H1 (cell line): Measurements from ENCODE around the gene ADCY9. TPM values are rescaled to one million over a fixed set of nuclear protein-coding genes. Genes with fewer than 3 reads are reported as not detected.

Experiments
- CTCF ChIA-PET: fragments of 300-600 bp; sonication (Branson Sonifier 250); formaldehyde crosslinking; loops from one replicate; lab custom pipeline; 2021; ENCODE audit not compliant: partially characterized antibody; lab: Charles Lee
- POLR2A ChIA-PET: fragments of 300-600 bp; sonication (Branson Sonifier 250); formaldehyde crosslinking; loops from one replicate; lab custom pipeline; 2021; ENCODE audit warnings: inconsistent platforms; ENCODE audit not compliant: partially characterized antibody; lab: Charles Lee
- DNase-seq, 2 experiments: peaks; one replicate each; pipeline versions ENCODE4 v3.0.0 to v3.0.0-alpha.2; 2010 to 2022; ENCODE audit warnings: low spot score in 2 of 2, low read depth in 1 of 2, mixed read lengths in 1 of 2
- FAIRE-seq: peaks from 2 replicates; lab custom pipeline; 2011; peaks lifted over from hg19 to GRCh38; lab: Jason Lieb, UNC
- H2AFZ ChIP-seq: 2 replicates; pipeline ENCODE4 v1.8.1; 2012; ENCODE audit warnings: low read length, inconsistent platforms
- H2AK5ac ChIP-seq: 2 replicates; pipeline ENCODE4 v1.6.1; 2013; ENCODE audit warnings: low read depth, low read length
- H2BK120ac ChIP-seq: replicated peaks from 2 replicates; pipeline ENCODE3; 2013; ENCODE audit warnings: low read depth, low read length, inconsistent platforms
- H2BK12ac ChIP-seq: 2 replicates; pipeline ENCODE4 v1.6.1; 2013; ENCODE audit warnings: low read depth, low read length
- H2BK15ac ChIP-seq: 2 replicates; pipeline ENCODE4 v1.6.1; 2013; ENCODE audit warnings: low read length
- H2BK20ac ChIP-seq: 2 replicates; pipeline ENCODE4 v1.6.1; 2013; ENCODE audit warnings: low read length
- H2BK5ac ChIP-seq: 2 replicates; pipeline ENCODE4 v1.6.1; 2013; ENCODE audit warnings: low read depth, low read length
- H3K14ac ChIP-seq: 2 replicates; pipeline ENCODE4 v1.6.1; 2013; ENCODE audit warnings: inconsistent platforms; ENCODE audit not compliant: insufficient read length
- H3K18ac ChIP-seq: 2 replicates; pipeline ENCODE4 v1.6.1; 2013; ENCODE audit warnings: low read length; ENCODE audit errors: extremely low read depth
- H3K23ac ChIP-seq: 2 replicates; pipeline ENCODE4 v1.6.1; 2013; ENCODE audit warnings: inconsistent platforms; ENCODE audit not compliant: insufficient read length
- H3K23me2 ChIP-seq: 2 replicates; pipeline ENCODE4 v1.6.1; 2013; ENCODE audit warnings: low read depth, low read length
- H3K27ac ChIP-seq: 2 replicates; pipeline ENCODE4 v1.6.1; 2011; ENCODE audit warnings: low read depth, low read length, inconsistent platforms
- H3K27me3 ChIP-seq, 4 experiments: replicated peaks in 1 of 4; 1 replicate in 1 of 4; 2 replicates in 3 of 4; pipeline versions ENCODE4 v1.6.1 to v1.8.1; 2011 to 2013; ENCODE audit warnings: low read length in 3 of 4, mild to moderate bottlenecking in 3 of 4, inconsistent platforms in 2 of 4, mixed read lengths in 2 of 4, moderate library complexity in 1 of 4; ENCODE audit not compliant: control insufficient read depth in 3 of 4, insufficient read depth in 3 of 4; ENCODE audit errors: extremely low read depth in 1 of 4
- H3K36me3 ChIP-seq, 4 experiments: 2 replicates each; pipeline versions ENCODE4 v1.6.1 to v1.8.1; 2011 to 2013; ENCODE audit warnings: mild to moderate bottlenecking in 4 of 4, low read length in 3 of 4, moderate library complexity in 2 of 4, control low read depth in 1 of 4, inconsistent platforms in 1 of 4; ENCODE audit not compliant: insufficient read depth in 4 of 4, control insufficient read depth in 2 of 4
- H3K4ac ChIP-seq: replicated peaks from 2 replicates; pipeline ENCODE3; 2013; ENCODE audit warnings: low read length, low read depth, mixed read lengths, inconsistent platforms; ENCODE audit not compliant: insufficient read length
- H3K4me1 ChIP-seq, 4 experiments: replicated peaks in 1 of 4; 1 replicate in 1 of 4; 2 replicates in 3 of 4; pipeline versions ENCODE4 v1.6.1 to v1.8.1; 2011 to 2013; ENCODE audit warnings: low read length in 3 of 4, inconsistent platforms in 2 of 4, mixed read lengths in 1 of 4; ENCODE audit not compliant: insufficient read depth in 4 of 4, control insufficient read depth in 3 of 4
- H3K4me2 ChIP-seq, 2 experiments: 2 replicates each; pipeline versions ENCODE4 v1.6.1 to v1.8.1; 2011 to 2013; ENCODE audit warnings: low read depth in 2 of 2, low read length in 2 of 2, control low read depth in 1 of 2, inconsistent platforms in 1 of 2, mild to moderate bottlenecking in 1 of 2; ENCODE audit not compliant: insufficient read depth in 1 of 2
- H3K4me3 ChIP-seq, 4 experiments: fragments of 200-600, 300-600 bp in 1 of 4; sonication (generic), shearing (Covaris generic), sonication (Bioruptor Twin) in 1 of 4; 2 replicates each; pipeline versions ENCODE4 v1.5.1 to v1.8.1; 2011 to 2016; ENCODE audit warnings: low read length in 4 of 4, low read depth in 3 of 4, control low read depth in 2 of 4, inconsistent platforms in 2 of 4, mild to moderate bottlenecking in 2 of 4, mixed read lengths in 1 of 4, moderate library complexity in 1 of 4; ENCODE audit not compliant: insufficient read depth in 2 of 4; ENCODE audit errors: extremely low read depth in 1 of 4
- H3K56ac ChIP-seq: replicated peaks from 2 replicates; pipeline ENCODE3; 2013; ENCODE audit warnings: low read depth, mild to moderate bottlenecking, mixed read lengths, low read length, inconsistent platforms; ENCODE audit not compliant: insufficient read length
- H3K79me1 ChIP-seq: 2 replicates; pipeline ENCODE4 v1.6.1; 2013; ENCODE audit warnings: low read depth, low read length, control low read depth
- H3K79me2 ChIP-seq, 2 experiments: 2 replicates each; pipeline versions ENCODE4 v1.6.1 to v1.8.1; 2012 to 2013; ENCODE audit warnings: low read length in 2 of 2, mild to moderate bottlenecking in 2 of 2, inconsistent platforms in 1 of 2; ENCODE audit not compliant: insufficient read depth in 2 of 2, control insufficient read depth in 1 of 2
- H3K9ac ChIP-seq, 4 experiments: replicated peaks in 1 of 4; 1 replicate in 1 of 4; 2 replicates in 3 of 4; pipeline versions ENCODE4 v1.6.1 to v1.8.1; 2011 to 2013; ENCODE audit warnings: low read depth in 3 of 4, low read length in 3 of 4, control low read depth in 2 of 4, mild to moderate bottlenecking in 2 of 4, moderate library complexity in 2 of 4, inconsistent platforms in 1 of 4; ENCODE audit errors: extremely low read depth in 1 of 4
- H3K9me3 ChIP-seq, 2 experiments: 2 replicates each; pipeline versions ENCODE4 v1.6.1 to v1.8.1; 2012 to 2013; ENCODE audit warnings: mild to moderate bottlenecking in 2 of 2, moderate library complexity in 2 of 2, control low read depth in 1 of 2, inconsistent platforms in 1 of 2, low read depth in 1 of 2, low read length in 1 of 2, mixed read lengths in 1 of 2; ENCODE audit not compliant: insufficient read depth in 2 of 2
- H4K20me1 ChIP-seq, 2 experiments: replicated peaks in 1 of 2; 2 replicates each; pipeline versions ENCODE3 to v1.8.1; 2011 to 2013; ENCODE audit warnings: inconsistent platforms in 2 of 2, low read length in 2 of 2, mild to moderate bottlenecking in 1 of 2; ENCODE audit not compliant: insufficient read depth in 2 of 2, control insufficient read depth in 1 of 2
- H4K5ac ChIP-seq: 2 replicates; pipeline ENCODE4 v1.6.1; 2013; ENCODE audit warnings: low read length, low read depth, mixed read lengths, inconsistent platforms; ENCODE audit not compliant: insufficient read length
- H4K8ac ChIP-seq: 2 replicates; pipeline ENCODE4 v1.8.0; 2013; ENCODE audit warnings: mild to moderate bottlenecking, moderate library complexity, low read length, inconsistent platforms; ENCODE audit not compliant: insufficient read depth; ENCODE audit errors: extremely low read depth
- H4K91ac ChIP-seq: replicated peaks from 2 replicates; pipeline ENCODE3; 2013; ENCODE audit warnings: low read length, mixed read lengths, inconsistent platforms; ENCODE audit not compliant: insufficient read length
- ASH2L ChIP-seq: fragments of 200-600, 300-600 bp; sonication (generic); IDR thresholded peaks from one replicate; pipeline ENCODE4 v1.7.1; 2017; ENCODE audit warnings: low read length
- E2F6 ChIP-seq: IDR thresholded peaks from 2 replicates; pipeline ENCODE4 v1.6.1; 2012; ENCODE audit warnings: inconsistent platforms
- HDAC2 ChIP-seq, 2 experiments: fragments of 300-600 bp in 1 of 2; sonication (generic) in 1 of 2; IDR thresholded peaks; 2 replicates each; pipeline ENCODE4 v1.6.1; 2011 to 2012; ENCODE audit warnings: low read depth in 2 of 2, low read length in 2 of 2, mild to moderate bottlenecking in 2 of 2, moderate library complexity in 2 of 2, borderline replicate concordance in 1 of 2, inconsistent platforms in 1 of 2
- JUND ChIP-seq: IDR thresholded peaks from 2 replicates; pipeline ENCODE4 v1.6.1; 2011; ENCODE audit warnings: mild to moderate bottlenecking, improper control_type of control experiment, low read length
- KDM4A ChIP-seq: IDR thresholded peaks from one replicate; pipeline ENCODE4 v1.7.1; 2012; ENCODE audit warnings: low read depth, mild to moderate bottlenecking, moderate library complexity, low read length, inconsistent platforms; ENCODE audit not compliant: severe bottlenecking
- RBBP5 ChIP-seq: IDR thresholded peaks from 2 replicates; pipeline ENCODE4 v1.7.1; 2012; ENCODE audit warnings: low read depth, mild to moderate bottlenecking, inconsistent platforms, low read length, moderate library complexity, borderline replicate concordance
- SIN3A ChIP-seq, 2 experiments: IDR thresholded peaks in 1 of 2; conservative IDR thresholded peaks in 1 of 2; 2 replicates each; pipeline ENCODE4 v1.6.1; 2011 to 2012; ENCODE audit warnings: low read length in 2 of 2, improper control_type of control experiment in 1 of 2, low read depth in 1 of 2, mild to moderate bottlenecking in 1 of 2
- SUZ12 ChIP-seq: fragments of 200-600 bp; sonication (generic); IDR thresholded peaks from 2 replicates; pipeline ENCODE4 v1.6.1; 2012; ENCODE audit warnings: mild to moderate bottlenecking, inconsistent platforms, low read length, moderate library complexity, mixed read lengths
- YY1 ChIP-seq: IDR thresholded peaks from 2 replicates; pipeline ENCODE4 v1.6.1; 2011; ENCODE audit warnings: low read depth, mild to moderate bottlenecking, low read length
- WGBS, 2 experiments: shearing (Covaris generic) in 1 of 2; methylation state at CpG; one replicate each; pipeline versions ENCODE4 v1.1.6 to v1.1.7; 2013 to 2015; ENCODE audit warnings: low lambda C conversion rate in 2 of 2, mixed read lengths in 2 of 2, inconsistent platforms in 1 of 2, low coverage in 1 of 2, missing lambda C conversion rate in 1 of 2; ENCODE audit not compliant: insufficient replicate concordance in 2 of 2, insufficient coverage in 1 of 2, insufficient read length in 1 of 2; ENCODE audit errors: extremely low coverage in 1 of 2, missing lambda C conversion rate in 1 of 2; 5-methylcytosine and 5-hydroxymethylcytosine counted together
- polyA plus RNA-seq, 7 experiments: library from polyadenylated mRNA; depleted of rRNA in 3 of 7; stranded (reverse) in 5 of 7; unstranded in 2 of 7; fragments of >200 nt in 5 of 7; fragments of 200-250 nt in 2 of 7; gene quantifications; 1 replicate in 5 of 7; 2 replicates in 1 of 7; 4 replicates in 1 of 7; pipeline versions ENCODE4 v1.2.1 to v1.2.3, GENCODE V29; 2011 to 2013; ENCODE audit warnings: missing spikeins in 2 of 7, mixed read lengths in 2 of 7
- total RNA-seq: library from RNA; stranded (reverse); fragmentation: NEBNext Ultra II Directional; extraction: Animal tissue kit (Norgen Biotek cat#: 25700); gene quantifications from 2 replicates; pipeline ENCODE4 v1.2.1, GENCODE V29; 2021

Gene ADCY9
- total and polyA plus RNA-seq, 2 of the 8 experiments (the other 6 are each of a cell fraction or from before 2014, with no cell fraction given), result 5.4 to 13.1 TPM

- CTCF ChIA-PET, result interaction anchor here (0.6 to 1.3 kb wide), 6 partner anchors 12 to 178 kb away, joined by 3 to 4 read pairs (median 4); no protein-coding TSS in a partner anchor
- Histone ChIP-seq H2BK20ac (no peak overlapping the region), H2BK120ac (no peak overlapping the region), H4K8ac (peak overlapping the region; percentile 83), H4K20me1 (no peaks in the 10 kb centered on the region), H2AFZ (peak overlapping the region; percentile 24; the same call in 1 of the 2 replicates), H4K5ac (no peak overlapping the region), H3K18ac (no peak overlapping the region; the same call in 1 of the 2 replicates), H2BK12ac (peak overlapping the region; percentile 14; the same call in 1 of the 2 replicates), H2BK5ac (no peak overlapping the region), H3K4ac (no peak overlapping the region), H2BK15ac (no peak overlapping the region), H2AK5ac (no peak overlapping the region), H3K4me2 (peak overlapping the region; percentile 71 to 75), H3K9ac (no peak overlapping the region; a peak in 1 of 7 replicates), H3K23ac (no peak overlapping the region), H3K4me1 (peaks cover 0 to 13% (median 7%) of the 10 kb centered on the region in 4 experiments; a peak in 6 of 7 replicates), H3K23me2 (peaks cover 13% of the 10 kb centered on the region; the same call in 1 of the 2 replicates), H3K27ac (no peak overlapping the region), H3K79me1 (no peaks in the 10 kb centered on the region; the same call in 1 of the 2 replicates), H3K36me3 (no peaks in the 10 kb centered on the region), H3K79me2 (no peaks in the 10 kb centered on the region), H4K91ac (peak overlapping the region; percentile 35), H3K9me3 (no peaks in the 10 kb centered on the region), H3K56ac (no peak overlapping the region), H3K4me3 (peak overlapping the region; percentile 42 to 76 (median 57)), H3K27me3 (peaks cover 0 to 26% (median 14%) of the 10 kb centered on the region in 4 experiments; a peak in 5 of 7 replicates), H3K14ac (no peak overlapping the region)
- POLR2A ChIA-PET, result interaction anchor here (0.6 to 1.4 kb wide), 3 partner anchors 12 to 138 kb away, joined by 3 read pairs; no protein-coding TSS in a partner anchor
- 14% methylated on average over 32 of the region's 75 CpGs; no CpG with 5 or more reads in 1 of the 2 experiments for WGBS, 2 experiments
- peak in 1 of 2 experiments; percentile 75 for DNase-seq
- no peak for FAIRE-seq
- peak; percentile 51 for TF ChIP-seq ASH2L
- peak; percentile 27; the same call in 1 of the 2 replicates for TF ChIP-seq E2F6
- TF ChIP-seq RBBP5, result 0 out of 2 replicates have a peak, but pooled peaks have one; percentile 42
- TF ChIP-seq HDAC2 (IDR thresholded peaks at IDR 0.05; ENCODE audit: borderline replicate concordance in 1 of 2, low read depth in 2 of 2, low read length in 2 of 2), result peak in 1 of 2 experiments; percentile 18; a peak in 1 of 4 replicates
- no peak for TF ChIP-seq JUND
- TF ChIP-seq SUZ12, result 0 out of 2 replicates have a peak, but pooled peaks have one; percentile 47
- peak; percentile 86 for TF ChIP-seq KDM4A
- TF ChIP-seq SIN3A (conservative IDR thresholded peaks at IDR 0.05 in 1 of 2, IDR thresholded peaks at IDR 0.05 in 1 of 2; ENCODE audit: low read depth in 1 of 2, low read length in 2 of 2), result peak in 1 of 2 experiments; percentile 48; a peak in 1 of 4 replicates
- peak; percentile 79 for TF ChIP-seq YY1
These were observed 863 bp downstream of the ADCY9 start for GRCh38 chr16:4115209-4115948.
